H1 (cell line): ENCODE results near the gene TP53I13. TPM values are rescaled to one million over a fixed set of nuclear protein-coding genes. Genes with fewer than 3 reads are reported as not detected.

Experiments
- CTCF ChIA-PET: fragments of 300-600 bp; sonication (Branson Sonifier 250); formaldehyde crosslinking; loops from one replicate; lab custom pipeline; 2021; ENCODE audit not compliant: partially characterized antibody; lab: Charles Lee
- POLR2A ChIA-PET: fragments of 300-600 bp; sonication (Branson Sonifier 250); formaldehyde crosslinking; loops from one replicate; lab custom pipeline; 2021; ENCODE audit warnings: inconsistent platforms; ENCODE audit not compliant: partially characterized antibody; lab: Charles Lee
- DNase-seq, 2 experiments: peaks; one replicate each; pipeline versions ENCODE4 v3.0.0 to v3.0.0-alpha.2; 2010 to 2022; ENCODE audit warnings: low spot score in 2 of 2, low read depth in 1 of 2, mixed read lengths in 1 of 2
- FAIRE-seq: peaks from 2 replicates; lab custom pipeline; 2011; peaks lifted over from hg19 to GRCh38; lab: Jason Lieb, UNC
- H2AFZ ChIP-seq: 2 replicates; pipeline ENCODE4 v1.8.1; 2012; ENCODE audit warnings: low read length, inconsistent platforms
- H2AK5ac ChIP-seq: 2 replicates; pipeline ENCODE4 v1.6.1; 2013; ENCODE audit warnings: low read depth, low read length
- H2BK120ac ChIP-seq: replicated peaks from 2 replicates; pipeline ENCODE3; 2013; ENCODE audit warnings: low read depth, low read length, inconsistent platforms
- H2BK12ac ChIP-seq: 2 replicates; pipeline ENCODE4 v1.6.1; 2013; ENCODE audit warnings: low read depth, low read length
- H2BK15ac ChIP-seq: 2 replicates; pipeline ENCODE4 v1.6.1; 2013; ENCODE audit warnings: low read length
- H2BK20ac ChIP-seq: 2 replicates; pipeline ENCODE4 v1.6.1; 2013; ENCODE audit warnings: low read length
- H2BK5ac ChIP-seq: 2 replicates; pipeline ENCODE4 v1.6.1; 2013; ENCODE audit warnings: low read depth, low read length
- H3K14ac ChIP-seq: 2 replicates; pipeline ENCODE4 v1.6.1; 2013; ENCODE audit warnings: inconsistent platforms; ENCODE audit not compliant: insufficient read length
- H3K18ac ChIP-seq: 2 replicates; pipeline ENCODE4 v1.6.1; 2013; ENCODE audit warnings: low read length; ENCODE audit errors: extremely low read depth
- H3K23ac ChIP-seq: 2 replicates; pipeline ENCODE4 v1.6.1; 2013; ENCODE audit warnings: inconsistent platforms; ENCODE audit not compliant: insufficient read length
- H3K23me2 ChIP-seq: 2 replicates; pipeline ENCODE4 v1.6.1; 2013; ENCODE audit warnings: low read depth, low read length
- H3K27ac ChIP-seq: 2 replicates; pipeline ENCODE4 v1.6.1; 2011; ENCODE audit warnings: low read depth, low read length, inconsistent platforms
- H3K27me3 ChIP-seq, 4 experiments: replicated peaks in 1 of 4; 1 replicate in 1 of 4; 2 replicates in 3 of 4; pipeline versions ENCODE4 v1.6.1 to v1.8.1; 2011 to 2013; ENCODE audit warnings: low read length in 3 of 4, mild to moderate bottlenecking in 3 of 4, inconsistent platforms in 2 of 4, mixed read lengths in 2 of 4, moderate library complexity in 1 of 4; ENCODE audit not compliant: control insufficient read depth in 3 of 4, insufficient read depth in 3 of 4; ENCODE audit errors: extremely low read depth in 1 of 4
- H3K36me3 ChIP-seq, 4 experiments: 2 replicates each; pipeline versions ENCODE4 v1.6.1 to v1.8.1; 2011 to 2013; ENCODE audit warnings: mild to moderate bottlenecking in 4 of 4, low read length in 3 of 4, moderate library complexity in 2 of 4, control low read depth in 1 of 4, inconsistent platforms in 1 of 4; ENCODE audit not compliant: insufficient read depth in 4 of 4, control insufficient read depth in 2 of 4
- H3K4ac ChIP-seq: replicated peaks from 2 replicates; pipeline ENCODE3; 2013; ENCODE audit warnings: low read length, low read depth, mixed read lengths, inconsistent platforms; ENCODE audit not compliant: insufficient read length
- H3K4me1 ChIP-seq, 4 experiments: replicated peaks in 1 of 4; 1 replicate in 1 of 4; 2 replicates in 3 of 4; pipeline versions ENCODE4 v1.6.1 to v1.8.1; 2011 to 2013; ENCODE audit warnings: low read length in 3 of 4, inconsistent platforms in 2 of 4, mixed read lengths in 1 of 4; ENCODE audit not compliant: insufficient read depth in 4 of 4, control insufficient read depth in 3 of 4
- H3K4me2 ChIP-seq, 2 experiments: 2 replicates each; pipeline versions ENCODE4 v1.6.1 to v1.8.1; 2011 to 2013; ENCODE audit warnings: low read depth in 2 of 2, low read length in 2 of 2, control low read depth in 1 of 2, inconsistent platforms in 1 of 2, mild to moderate bottlenecking in 1 of 2; ENCODE audit not compliant: insufficient read depth in 1 of 2
- H3K4me3 ChIP-seq, 4 experiments: fragments of 200-600, 300-600 bp in 1 of 4; sonication (generic), shearing (Covaris generic), sonication (Bioruptor Twin) in 1 of 4; 2 replicates each; pipeline versions ENCODE4 v1.5.1 to v1.8.1; 2011 to 2016; ENCODE audit warnings: low read length in 4 of 4, low read depth in 3 of 4, control low read depth in 2 of 4, inconsistent platforms in 2 of 4, mild to moderate bottlenecking in 2 of 4, mixed read lengths in 1 of 4, moderate library complexity in 1 of 4; ENCODE audit not compliant: insufficient read depth in 2 of 4; ENCODE audit errors: extremely low read depth in 1 of 4
- H3K56ac ChIP-seq: replicated peaks from 2 replicates; pipeline ENCODE3; 2013; ENCODE audit warnings: low read depth, mild to moderate bottlenecking, mixed read lengths, low read length, inconsistent platforms; ENCODE audit not compliant: insufficient read length
- H3K79me1 ChIP-seq: 2 replicates; pipeline ENCODE4 v1.6.1; 2013; ENCODE audit warnings: low read depth, low read length, control low read depth
- H3K79me2 ChIP-seq, 2 experiments: 2 replicates each; pipeline versions ENCODE4 v1.6.1 to v1.8.1; 2012 to 2013; ENCODE audit warnings: low read length in 2 of 2, mild to moderate bottlenecking in 2 of 2, inconsistent platforms in 1 of 2; ENCODE audit not compliant: insufficient read depth in 2 of 2, control insufficient read depth in 1 of 2
- H3K9ac ChIP-seq, 4 experiments: replicated peaks in 1 of 4; 1 replicate in 1 of 4; 2 replicates in 3 of 4; pipeline versions ENCODE4 v1.6.1 to v1.8.1; 2011 to 2013; ENCODE audit warnings: low read depth in 3 of 4, low read length in 3 of 4, control low read depth in 2 of 4, mild to moderate bottlenecking in 2 of 4, moderate library complexity in 2 of 4, inconsistent platforms in 1 of 4; ENCODE audit errors: extremely low read depth in 1 of 4
- H3K9me3 ChIP-seq, 2 experiments: 2 replicates each; pipeline versions ENCODE4 v1.6.1 to v1.8.1; 2012 to 2013; ENCODE audit warnings: mild to moderate bottlenecking in 2 of 2, moderate library complexity in 2 of 2, control low read depth in 1 of 2, inconsistent platforms in 1 of 2, low read depth in 1 of 2, low read length in 1 of 2, mixed read lengths in 1 of 2; ENCODE audit not compliant: insufficient read depth in 2 of 2
- H4K20me1 ChIP-seq, 2 experiments: replicated peaks in 1 of 2; 2 replicates each; pipeline versions ENCODE3 to v1.8.1; 2011 to 2013; ENCODE audit warnings: inconsistent platforms in 2 of 2, low read length in 2 of 2, mild to moderate bottlenecking in 1 of 2; ENCODE audit not compliant: insufficient read depth in 2 of 2, control insufficient read depth in 1 of 2
- H4K5ac ChIP-seq: 2 replicates; pipeline ENCODE4 v1.6.1; 2013; ENCODE audit warnings: low read length, low read depth, mixed read lengths, inconsistent platforms; ENCODE audit not compliant: insufficient read length
- H4K8ac ChIP-seq: 2 replicates; pipeline ENCODE4 v1.8.0; 2013; ENCODE audit warnings: mild to moderate bottlenecking, moderate library complexity, low read length, inconsistent platforms; ENCODE audit not compliant: insufficient read depth; ENCODE audit errors: extremely low read depth
- H4K91ac ChIP-seq: replicated peaks from 2 replicates; pipeline ENCODE3; 2013; ENCODE audit warnings: low read length, mixed read lengths, inconsistent platforms; ENCODE audit not compliant: insufficient read length
- EGR1 ChIP-seq: IDR thresholded peaks from 2 replicates; pipeline ENCODE4 v1.6.1; 2011; ENCODE audit warnings: low read depth, low read length, borderline replicate concordance
- TAF7 ChIP-seq: optimal IDR thresholded peaks from 2 replicates; pipeline ENCODE3; 2011; ENCODE audit warnings: low read depth, mild to moderate bottlenecking, inconsistent platforms, low read length, moderate library complexity, borderline replicate concordance
- WGBS, 2 experiments: shearing (Covaris generic) in 1 of 2; methylation state at CpG; one replicate each; pipeline versions ENCODE4 v1.1.6 to v1.1.7; 2013 to 2015; ENCODE audit warnings: low lambda C conversion rate in 2 of 2, mixed read lengths in 2 of 2, inconsistent platforms in 1 of 2, low coverage in 1 of 2, missing lambda C conversion rate in 1 of 2; ENCODE audit not compliant: insufficient replicate concordance in 2 of 2, insufficient coverage in 1 of 2, insufficient read length in 1 of 2; ENCODE audit errors: extremely low coverage in 1 of 2, missing lambda C conversion rate in 1 of 2; 5-methylcytosine and 5-hydroxymethylcytosine counted together
- polyA plus RNA-seq, 7 experiments: library from polyadenylated mRNA; depleted of rRNA in 3 of 7; stranded (reverse) in 5 of 7; unstranded in 2 of 7; fragments of >200 nt in 5 of 7; fragments of 200-250 nt in 2 of 7; gene quantifications; 1 replicate in 5 of 7; 2 replicates in 1 of 7; 4 replicates in 1 of 7; pipeline versions ENCODE4 v1.2.1 to v1.2.3, GENCODE V29; 2011 to 2013; ENCODE audit warnings: missing spikeins in 2 of 7, mixed read lengths in 2 of 7
- total RNA-seq: library from RNA; stranded (reverse); fragmentation: NEBNext Ultra II Directional; extraction: Animal tissue kit (Norgen Biotek cat#: 25700); gene quantifications from 2 replicates; pipeline ENCODE4 v1.2.1, GENCODE V29; 2021

The TP53I13 gene
- total and polyA plus RNA-seq, 2 of the 8 experiments (the other 6 are each of a cell fraction or from before 2014, with no cell fraction given) = 22.4 to 35.7 TPM

GRCh38 chr17:29577001-29577370, 8.5 kb downstream of the TP53I13 start:
- H2BK5ac ChIP-seq = no peak overlapping the region
- H3K27ac ChIP-seq = no peak overlapping the region
- no peaks in the 10 kb centered on the region for H3K79me1 ChIP-seq
- H3K4me1 ChIP-seq = no peaks in the 10 kb centered on the region; a peak in 1 of 7 replicates
- no peak overlapping the region for H3K56ac ChIP-seq
- H2BK120ac ChIP-seq = no peak overlapping the region
- no peaks in the 10 kb centered on the region; the same call in 1 of the 2 replicates for H3K23me2 ChIP-seq
- H3K4me2 ChIP-seq = no peak overlapping the region
- H3K4me3 ChIP-seq = no peak overlapping the region
- no peak overlapping the region for H2BK12ac ChIP-seq
- H2BK20ac ChIP-seq = no peak overlapping the region
- no peak overlapping the region for H3K14ac ChIP-seq
- TF ChIP-seq TAF7 (no peak), EGR1 (no peak)
- ChIA-PET CTCF (interaction anchor here (0.5 to 15.3 kb wide), 7 partner anchors 11 to 548 kb away, joined by 3 to 193 read pairs (median 7); partner anchors contain the start of genes ABHD15, ANKRD13B and CORO6), POLR2A (interaction anchor here (1.2 to 2.8 kb wide), 3 partner anchors 11 to 21 kb away, joined by 3 to 12 read pairs (median 8); partner anchors contain the start of gene ANKRD13B)
- no peak overlapping the region for H2BK15ac ChIP-seq
- H4K91ac ChIP-seq = no peak overlapping the region
- no peak overlapping the region for H3K4ac ChIP-seq
- 92% methylated on average over 9 of the region's 9 CpGs; no CpG with 5 or more reads in 1 of the 2 experiments for WGBS, 2 experiments
- FAIRE-seq = no peak
- no peaks in the 10 kb centered on the region for H3K9me3 ChIP-seq
- peaks cover 11 to 30% (median 15%) of the 10 kb centered on the region in 4 experiments; a peak in 6 of 8 replicates for H3K36me3 ChIP-seq
- H4K5ac ChIP-seq = no peak overlapping the region
- no peak overlapping the region for H3K23ac ChIP-seq
- H4K8ac ChIP-seq = no peak overlapping the region
- no peak overlapping the region for H2AK5ac ChIP-seq
- no peak overlapping the region for H3K18ac ChIP-seq
- no peak overlapping the region for H2AFZ ChIP-seq
- H3K27me3 ChIP-seq = peaks cover 0 to 4% (median 2%) of the 10 kb centered on the region in 4 experiments; a peak in 2 of 7 replicates
- H4K20me1 ChIP-seq = peaks cover 0 to 5% of the 10 kb centered on the region in 2 experiments
- H3K79me2 ChIP-seq = no peaks in the 10 kb centered on the region
- DNase-seq = no peak
- H3K9ac ChIP-seq = no peak overlapping the region
